Middle frontal gyrus (tissue), 1 donor: ENCODE measurements around the gene DNAH5.

ENCODE experiments used
- DNase-seq: peaks from one replicate; pipeline ENCODE4 v3.0.0-alpha.2; 2015; ENCODE audit warnings: low spot score; ENCODE audit errors: extremely low spot score

Gene DNAH5

DNA sequence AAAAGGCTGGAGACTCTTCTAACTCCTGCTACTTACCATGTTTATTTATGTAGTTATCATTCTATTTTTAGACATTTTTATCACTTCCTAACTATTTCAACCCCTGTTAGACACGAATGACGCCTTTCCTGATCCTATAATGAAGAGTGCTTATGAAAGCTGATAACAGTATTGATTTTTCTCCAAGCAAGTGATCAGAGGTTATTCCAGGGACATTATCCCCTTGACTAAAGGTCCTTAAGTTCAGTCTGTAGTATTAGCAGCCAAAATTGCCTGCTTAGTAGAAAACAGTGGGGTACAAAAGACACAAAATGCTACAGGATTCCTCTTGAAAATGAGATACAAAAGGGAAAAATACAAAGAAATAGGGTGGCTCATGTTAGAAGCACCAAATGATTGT is 235.6 kb downstream of the DNAH5 start:
- DNase-seq = no peak

DNA sequence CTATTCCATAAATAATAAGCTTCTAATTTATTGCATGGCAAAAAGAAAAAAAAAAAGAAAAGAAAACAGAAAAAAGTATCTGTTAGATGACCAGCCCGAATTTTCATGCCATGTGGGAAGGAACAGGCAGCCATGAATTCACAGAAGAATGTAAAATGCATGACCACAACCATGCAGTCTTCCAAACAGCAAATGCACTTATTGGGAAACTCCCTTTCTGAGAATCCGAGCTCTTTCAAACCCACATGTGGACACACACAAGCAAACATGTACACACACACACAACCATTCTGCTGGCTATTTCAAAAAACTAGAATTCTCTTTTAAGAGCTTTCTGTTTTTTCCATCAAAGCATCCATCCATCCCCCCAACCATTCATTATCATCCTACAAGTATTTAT is 236.1 kb downstream of the DNAH5 start:
- no peak for DNase-seq

DNA sequence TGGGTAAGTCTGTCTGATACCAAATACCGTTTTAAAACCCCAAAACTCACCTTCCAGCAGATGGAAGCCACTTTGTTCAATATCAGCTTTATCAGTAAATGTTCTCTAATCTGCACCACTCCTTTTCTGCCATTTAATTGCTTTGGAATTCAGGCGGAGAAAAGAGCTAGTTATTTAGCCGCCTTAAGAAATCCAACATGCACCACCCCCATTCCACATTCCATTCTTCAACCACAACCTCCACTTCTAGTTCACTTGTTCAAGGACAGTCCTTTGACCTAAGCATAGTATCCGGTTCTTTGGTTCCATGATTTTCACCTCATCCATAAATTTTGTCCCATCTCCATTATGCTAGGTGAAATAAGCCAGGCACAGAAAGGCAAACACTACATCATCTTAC is 240.1 kb downstream of the DNAH5 start:
- DNase-seq = no peak

DNA sequence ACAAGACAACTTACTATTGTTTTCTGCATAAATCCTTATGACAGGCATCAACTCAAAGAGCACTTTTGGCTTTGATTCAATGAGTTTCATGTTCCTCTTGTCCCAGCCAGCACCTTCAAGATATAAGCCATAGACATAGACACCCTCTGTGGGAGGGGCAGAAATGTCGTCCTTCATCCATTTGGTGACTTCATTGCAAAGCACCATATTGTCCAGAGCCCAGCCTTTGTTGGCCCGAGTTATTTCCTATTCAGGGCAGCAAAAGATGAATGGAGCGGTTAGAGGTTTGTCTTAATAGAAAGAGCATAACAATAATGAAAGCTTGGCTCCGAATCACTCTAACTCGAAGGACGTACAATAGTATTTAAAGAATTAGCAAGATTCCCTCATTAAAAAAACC is 243.9 kb downstream of the DNAH5 start:
- no peak for DNase-seq

DNA sequence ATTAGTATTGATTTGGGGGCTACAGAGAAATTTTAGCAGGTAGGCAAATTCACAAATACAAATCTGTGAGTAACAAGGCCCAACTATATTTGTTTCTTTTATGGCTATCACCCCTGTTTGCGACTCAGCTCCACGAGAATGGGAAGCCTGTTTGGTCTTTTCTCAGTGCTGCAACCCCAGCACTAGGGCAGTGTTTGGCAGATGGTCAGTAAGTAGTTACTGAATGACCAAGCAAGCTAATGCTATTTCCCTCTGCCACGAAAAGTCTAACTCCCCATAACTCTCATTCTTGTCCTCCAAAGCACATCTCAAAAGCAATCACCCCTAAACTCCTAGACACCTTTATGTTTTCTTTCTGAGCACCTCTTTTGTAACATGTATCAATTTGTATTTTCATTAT is 245.6 kb downstream of the DNAH5 start:
- no peak for DNase-seq

DNA sequence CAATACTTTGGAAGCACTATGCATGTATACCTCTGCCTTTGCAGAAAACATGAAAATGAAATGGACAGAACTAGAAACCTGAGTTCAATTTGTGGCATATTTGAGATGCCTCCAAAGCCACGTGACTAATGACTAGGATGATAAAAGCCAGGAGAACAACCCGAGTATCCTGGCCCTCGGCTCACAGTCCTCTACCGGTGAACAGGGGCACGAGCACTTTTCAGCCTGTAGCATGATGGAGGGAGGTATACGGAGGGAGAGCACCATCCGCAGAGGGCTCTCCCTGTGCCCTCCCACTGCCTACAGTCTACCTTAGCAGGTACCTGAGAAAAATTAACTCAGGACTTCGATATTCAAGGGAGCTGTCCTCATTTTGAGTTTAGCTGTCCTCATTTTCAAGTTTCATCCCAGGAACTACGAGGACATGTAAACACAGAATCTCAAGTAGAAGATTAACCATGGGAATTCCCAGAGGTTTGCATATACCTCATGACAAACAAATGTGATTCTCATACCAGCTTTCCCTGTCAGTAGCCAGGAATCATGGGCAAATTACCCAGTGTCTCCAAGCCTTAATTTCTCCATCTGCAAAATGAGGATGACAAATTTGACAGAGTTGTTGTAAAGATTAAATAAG is 249.3 kb downstream of the DNAH5 start:
- DNase-seq = no peak

DNA sequence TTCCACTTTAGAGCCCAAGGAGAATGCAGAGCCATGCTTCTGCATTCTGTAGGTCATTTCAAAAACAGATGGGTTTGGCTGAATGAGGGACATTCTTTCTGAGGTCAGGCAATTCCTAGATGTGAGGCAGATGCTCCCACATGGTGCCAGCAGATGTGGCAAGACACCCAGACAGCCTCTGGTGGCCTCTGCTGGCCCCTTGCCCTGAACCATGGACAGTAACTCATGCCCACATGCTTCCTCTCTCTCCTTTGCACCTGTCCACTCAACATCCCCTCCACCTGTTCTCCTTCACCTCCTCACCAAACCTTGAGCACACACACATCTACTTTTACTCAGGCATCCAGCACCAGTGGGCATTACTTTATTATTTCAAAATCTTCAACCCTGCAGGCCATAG is 252.3 kb downstream of the DNAH5 start:
- no peak for DNase-seq

DNA sequence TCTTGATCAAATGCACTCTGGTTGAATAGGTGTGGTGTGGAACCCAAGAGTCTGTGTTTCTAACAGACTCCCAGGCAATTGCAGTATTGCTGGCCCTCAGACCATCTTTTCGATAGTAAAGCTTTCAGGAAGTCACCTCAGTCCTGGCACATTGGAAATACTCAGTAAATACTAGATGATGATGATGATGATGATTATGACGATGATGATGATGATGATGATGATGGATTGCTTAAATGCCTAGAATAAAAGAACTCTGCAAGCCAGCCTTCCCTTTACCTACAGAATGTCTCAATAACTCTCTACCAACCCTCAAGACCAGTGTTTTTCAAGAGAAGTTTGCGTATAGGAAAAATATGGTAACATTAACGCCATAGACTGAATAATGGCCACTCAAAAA is 268.0 kb downstream of the DNAH5 start:
- DNase-seq = no peak

DNA sequence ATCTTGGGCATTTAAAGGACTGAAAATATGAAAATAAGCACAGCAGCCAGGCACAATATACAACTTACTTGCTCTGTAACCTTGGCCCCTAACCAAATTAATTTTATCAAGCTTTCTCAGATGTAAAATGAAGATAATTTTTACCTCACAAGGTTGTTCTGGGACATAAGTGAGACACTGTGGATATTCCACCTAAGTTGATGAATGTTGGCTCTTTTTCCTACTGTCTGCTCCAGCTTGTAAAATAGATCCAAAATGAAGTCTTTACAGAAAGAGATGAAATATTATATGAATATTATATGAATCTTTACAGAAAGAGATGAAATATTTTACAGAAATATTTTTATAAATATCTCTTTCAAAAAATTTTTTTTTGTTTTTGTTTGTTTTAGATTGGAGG is 270.1 kb downstream of the DNAH5 start:
- no peak for DNase-seq

DNA sequence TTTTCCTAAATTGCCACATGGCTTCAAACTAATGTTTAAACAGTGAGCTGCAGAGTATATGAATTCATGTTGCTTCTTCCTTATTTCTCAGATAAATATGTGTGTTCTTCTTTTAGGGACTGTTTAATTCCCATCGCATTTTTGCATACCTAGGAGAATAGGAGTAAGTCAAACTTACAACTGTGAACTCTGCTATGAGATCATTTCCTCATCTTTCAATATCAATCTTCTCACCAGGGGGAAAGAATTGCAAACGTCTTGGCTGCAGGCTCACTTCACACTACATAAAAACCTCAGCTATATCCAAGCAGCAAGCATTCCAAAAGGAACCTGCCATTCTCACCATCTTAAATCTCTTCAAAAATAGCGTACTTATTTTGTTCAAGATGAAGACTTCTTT is 271.0 kb downstream of the DNAH5 start:
- DNase-seq = no peak

DNA sequence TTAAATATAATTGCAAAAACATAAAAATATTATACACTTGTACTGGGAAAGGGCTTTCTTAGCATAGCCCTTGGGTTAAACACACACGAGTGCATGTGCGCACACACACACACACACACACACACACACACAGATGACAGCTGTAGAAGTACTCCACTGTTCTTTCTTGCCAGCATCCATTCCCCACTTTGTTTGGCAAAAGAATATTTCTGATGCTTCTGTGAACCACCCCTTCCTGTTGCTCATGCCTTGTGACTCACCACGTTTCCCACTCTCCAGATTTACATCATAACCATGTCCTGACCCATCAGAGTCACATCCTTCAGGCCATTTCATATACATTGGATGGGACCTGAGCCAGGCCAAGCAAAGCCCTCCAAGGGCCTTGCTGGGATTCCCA is 280.1 kb downstream of the DNAH5 start:
- DNase-seq = no peak

DNA sequence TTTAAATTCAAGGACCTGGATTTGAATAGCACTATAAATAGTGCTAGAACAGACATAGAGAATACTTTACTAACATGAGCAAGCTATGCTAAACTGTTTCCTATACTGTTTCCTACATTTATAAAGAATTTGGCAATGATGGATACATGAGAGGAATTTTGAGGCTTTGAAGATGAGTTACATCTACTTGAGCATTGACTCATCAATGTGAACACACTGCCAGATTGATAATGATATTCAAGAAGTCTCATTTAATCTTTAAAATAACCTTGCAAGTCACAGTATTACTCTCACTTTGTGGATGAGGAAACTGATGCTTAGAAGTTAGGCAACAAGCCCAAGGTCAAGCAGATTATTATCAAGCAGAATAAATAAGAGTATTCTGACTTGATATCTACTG is 281.9 kb downstream of the DNAH5 start:
- DNase-seq = no peak

DNA sequence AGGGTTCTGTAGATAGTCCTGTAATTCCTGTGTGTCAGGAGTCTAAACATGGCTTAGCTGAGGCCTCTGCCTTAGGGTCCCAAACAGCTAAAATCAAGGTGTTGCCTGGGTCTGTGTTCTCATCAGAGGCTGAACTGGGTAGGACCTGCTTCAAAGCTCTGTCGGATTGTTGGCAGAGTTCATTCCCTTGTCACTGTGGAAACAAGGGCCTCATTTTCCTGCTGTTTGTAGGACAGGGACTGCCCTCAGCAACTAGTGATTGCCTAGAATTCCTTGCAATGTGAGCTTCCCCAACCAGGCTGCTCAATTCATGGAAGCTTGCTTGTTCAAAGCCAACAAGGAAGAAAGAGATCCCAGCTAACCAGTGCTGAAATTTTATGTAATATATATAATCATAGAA is 283.2 kb downstream of the DNAH5 start:
- no peak for DNase-seq

DNA sequence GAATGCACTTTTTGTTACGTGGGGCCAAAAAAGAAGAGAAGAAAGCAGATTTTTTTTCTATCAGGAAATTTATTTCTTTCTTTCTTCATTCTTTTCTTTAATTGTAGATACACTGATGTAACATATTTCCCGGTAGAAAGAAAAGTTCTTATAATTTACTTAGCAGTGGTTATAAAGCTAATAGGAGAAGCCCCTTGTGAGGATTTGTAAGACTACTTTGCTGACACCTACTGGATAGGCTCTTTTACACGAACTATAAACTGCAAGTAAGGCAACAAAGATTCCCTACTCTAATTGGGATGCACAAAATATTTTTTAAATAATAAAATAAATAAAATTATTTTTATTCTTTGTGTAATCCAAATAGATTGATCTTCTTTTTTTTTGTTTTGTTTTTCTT is 284.4 kb downstream of the DNAH5 start:
- no peak for DNase-seq

DNA sequence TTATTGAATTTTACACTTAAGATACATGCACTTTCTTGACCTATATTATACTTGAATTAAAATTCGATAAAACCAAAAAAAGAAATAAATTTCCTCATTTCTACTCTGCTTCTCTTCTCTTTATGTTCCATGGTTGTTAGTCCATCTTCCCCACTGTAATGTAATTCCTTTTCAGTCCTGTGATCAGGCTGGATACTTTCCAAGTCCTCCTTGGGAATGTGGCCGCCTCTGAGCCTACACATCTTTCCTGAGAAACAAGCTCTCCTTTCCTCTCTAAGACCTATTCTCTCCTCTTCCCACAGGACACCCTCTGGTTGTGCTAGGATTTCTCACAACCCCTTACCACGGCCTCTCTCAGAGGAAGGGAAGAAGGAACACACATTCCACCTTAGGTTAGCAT is 285.1 kb downstream of the DNAH5 start:
- DNase-seq = no peak

DNA sequence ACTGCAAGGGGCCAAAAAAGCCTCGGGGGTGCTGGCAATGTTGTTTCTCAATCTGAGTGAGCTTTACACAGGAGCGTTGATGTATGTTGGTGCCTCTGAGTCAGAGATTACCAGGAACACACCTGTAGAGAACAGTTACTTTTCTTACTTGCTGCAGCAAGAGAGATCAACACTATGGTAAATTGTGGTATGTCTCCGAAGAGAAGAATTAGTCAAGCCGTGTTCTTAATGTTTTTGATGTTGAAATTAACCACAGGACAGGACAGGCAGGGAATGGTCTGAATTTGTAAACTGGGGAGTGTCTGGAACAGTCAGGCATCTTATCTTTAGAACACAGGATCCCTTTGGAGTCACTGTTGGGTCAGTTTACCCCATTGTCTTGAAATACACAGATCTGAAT is 285.7 kb downstream of the DNAH5 start:
- DNase-seq = no peak

DNA sequence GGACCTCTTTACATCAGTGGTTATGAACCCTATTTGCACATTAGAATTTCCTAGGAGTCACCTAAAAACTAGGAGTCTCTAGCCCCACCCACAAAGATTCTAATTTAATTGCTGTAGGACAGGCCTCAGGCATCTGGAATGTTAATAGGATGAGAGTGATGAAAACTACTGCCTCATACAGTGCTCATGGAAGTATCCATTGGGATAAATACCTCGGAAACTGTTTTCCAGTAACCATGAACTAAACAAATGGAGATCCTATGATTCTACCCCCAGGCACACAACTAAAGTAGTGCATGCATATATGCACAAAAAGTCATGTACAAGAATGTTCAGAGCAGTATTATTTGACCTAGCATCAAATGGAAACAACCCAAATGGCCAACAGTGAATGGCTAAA is 286.3 kb downstream of the DNAH5 start:
- no peak for DNase-seq

DNA sequence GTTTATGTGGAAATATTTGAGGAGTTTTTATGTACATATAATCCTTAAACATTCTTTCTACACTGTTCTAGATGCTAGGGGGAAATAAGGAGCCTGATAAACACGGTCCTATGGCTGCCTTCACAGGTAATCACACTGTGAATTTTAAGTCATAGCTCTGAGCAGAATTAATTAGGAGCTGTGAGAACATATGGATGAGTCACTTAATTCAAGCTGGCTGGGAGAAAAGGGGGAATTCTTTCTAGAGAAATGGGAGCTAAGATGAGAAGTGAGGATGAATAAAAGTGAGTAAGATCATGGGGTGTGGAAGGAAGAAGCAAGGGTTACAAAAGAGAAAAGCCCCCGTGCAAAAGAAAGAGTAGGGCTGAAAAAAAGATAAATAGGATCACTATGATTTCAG is 290.8 kb downstream of the DNAH5 start:
- no peak for DNase-seq

DNA sequence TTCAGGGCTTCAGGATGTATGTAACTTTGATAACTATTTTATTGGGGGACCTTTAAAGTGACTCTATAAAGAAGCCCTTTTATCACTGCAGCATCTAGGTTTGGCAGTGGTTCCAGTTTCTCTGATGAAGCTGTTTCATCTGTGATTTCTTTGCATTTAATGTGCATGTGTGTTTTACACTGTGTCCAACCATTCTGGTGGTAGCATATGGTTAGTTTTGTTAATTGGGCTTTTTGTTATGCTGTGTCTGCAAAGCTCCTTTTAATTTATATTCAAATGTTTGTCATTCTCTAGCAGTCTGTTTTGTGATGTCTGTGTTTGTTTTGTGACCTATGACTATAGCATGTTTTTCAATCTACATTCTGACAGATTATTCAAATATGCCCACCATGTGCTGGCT is 294.8 kb downstream of the DNAH5 start:
- no peak for DNase-seq

DNA sequence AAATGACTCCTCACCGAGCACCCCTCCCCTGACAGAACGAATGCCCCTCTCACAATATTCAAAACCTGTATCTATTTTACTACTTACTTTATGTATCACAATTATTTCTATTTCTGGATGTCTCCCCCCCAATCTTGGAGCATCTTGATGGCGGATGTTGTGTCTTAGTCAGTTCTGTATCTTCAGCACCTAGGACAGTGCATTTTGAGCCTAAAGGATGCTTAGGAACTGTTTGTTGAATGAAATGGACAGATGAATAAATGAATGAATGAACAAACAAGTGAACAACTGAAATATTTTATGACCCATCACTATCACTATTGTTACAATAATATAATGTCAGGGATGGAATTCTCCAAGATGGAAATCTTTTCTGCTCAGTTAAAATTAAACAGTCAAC is 295.7 kb downstream of the DNAH5 start:
- no peak for DNase-seq

DNA sequence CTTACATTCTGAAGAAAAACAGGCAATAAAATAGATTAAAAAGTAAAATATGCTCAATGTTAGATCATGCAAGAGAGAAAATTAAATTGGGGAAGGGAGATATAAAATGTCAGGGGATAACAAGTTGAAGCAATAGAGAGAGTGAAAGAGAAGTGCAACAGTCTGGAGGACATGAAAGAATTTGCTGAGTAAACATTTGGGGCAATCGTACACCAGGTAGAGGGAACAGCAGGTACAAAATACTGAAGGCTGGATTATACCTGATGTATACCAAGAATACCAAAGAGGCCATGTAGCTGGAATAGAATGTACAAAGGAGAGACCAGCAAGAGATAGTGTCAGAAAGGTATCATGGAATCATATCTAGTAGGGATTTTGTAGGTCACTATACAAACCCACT is 300.8 kb downstream of the DNAH5 start:
- no peak for DNase-seq

DNA sequence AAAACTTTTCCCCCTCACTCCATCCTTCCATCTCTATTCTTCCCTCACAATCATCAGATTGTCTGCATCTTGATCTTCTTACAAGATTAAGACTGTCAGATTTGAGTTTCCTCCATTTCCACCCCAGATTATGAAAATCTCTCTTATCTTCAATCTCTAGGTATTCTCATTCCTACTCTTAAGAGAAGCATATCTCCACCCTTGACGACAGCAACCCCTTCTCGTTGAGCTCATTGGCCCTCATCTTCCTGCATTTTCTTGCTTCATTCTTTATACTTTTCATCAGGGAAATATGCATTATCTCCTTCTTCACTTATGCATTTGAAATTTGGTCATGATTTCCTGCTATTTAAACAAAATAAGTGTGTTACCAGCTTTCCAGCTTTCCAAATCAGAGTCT is 301.3 kb downstream of the DNAH5 start:
- DNase-seq = no peak
